K562 (cell line): Measurements from ENCODE around the gene ITGA2B. TPM values are rescaled to one million over a fixed set of nuclear protein-coding genes. Genes with fewer than 3 reads are reported as not detected.

ENCODE experiments used
- ATAC-seq: fragments of 200-7000 bp; cut with Tn5 transposase; 3 replicates; pipeline ENCODE4 v1.9.1; 2020; ENCODE audit warnings: moderate library complexity
- BruUV-seq: library from RNA; stranded (reverse); fragments of 400-500 nt; replicated peaks from 2 replicates; lab custom pipeline; 2021; lab: Mats Ljungman, UMichigan
- CTCF ChIA-PET: fragments of 300-600 bp; formaldehyde crosslinking; extraction: SDS; loops from one replicate; lab custom pipeline; 2021; ENCODE audit warnings: low intra/inter-chr PET ratio; lab: Yijun Ruan, JAX
- POLR2A ChIA-PET: fragments of 300-600, 350-650 bp; sonication (Branson Sonifier 250); formaldehyde crosslinking; extraction: SDS; loops from one replicate; lab custom pipeline; 2021; ENCODE audit warnings: antibody characterized with exemption, inconsistent platforms; lab: Yijun Ruan, JAX
- DNase-seq, 4 experiments: peaks; one replicate each; pipeline versions ENCODE4 v3.0.0 to v3.0.0-alpha.2; 2011 to 2018; ENCODE audit warnings: low spot score in 3 of 4, mixed read lengths in 3 of 4; ENCODE audit errors: extremely low read depth in 1 of 4
- FAIRE-seq: peaks from 2 replicates; lab custom pipeline; 2011; peaks lifted over from hg19 to GRCh38; lab: Jason Lieb, UNC
- H2AFZ ChIP-seq: 2 replicates; pipeline ENCODE4 v1.6.0; 2011; ENCODE audit warnings: low read depth, low read length, control low read depth, inconsistent platforms
- H3K27ac ChIP-seq: fragments of 200-600 bp; 3 replicates; pipeline ENCODE4 v1.8.0; 2011; ENCODE audit warnings: low read depth, mild to moderate bottlenecking, control low read depth, inconsistent platforms, low read length, moderate library complexity, mixed read lengths; ENCODE audit errors: extremely low read depth
- H3K27me3 ChIP-seq, 2 experiments: fragments of 300-600 bp in 1 of 2; 2 replicates in 1 of 2; 3 replicates in 1 of 2; pipeline versions ENCODE4 v1.6.0 to v1.8.0; 2011; ENCODE audit warnings: inconsistent platforms in 2 of 2, low read length in 2 of 2, mild to moderate bottlenecking in 1 of 2, mixed read lengths in 1 of 2, moderate library complexity in 1 of 2; ENCODE audit not compliant: control insufficient read depth in 2 of 2, insufficient read depth in 2 of 2
- H3K36me3 ChIP-seq: fragments of 300-600 bp; 3 replicates; pipeline ENCODE4 v1.8.0; 2011; ENCODE audit warnings: mild to moderate bottlenecking, low read length, inconsistent platforms; ENCODE audit not compliant: control insufficient read depth, insufficient read depth
- H3K4me1 ChIP-seq, 2 experiments: fragments of 200-600 bp in 1 of 2; replicated peaks in 1 of 2; 2 replicates in 1 of 2; 3 replicates in 1 of 2; pipeline versions ENCODE4 v1.5.1 to v1.8.0; 2011; ENCODE audit warnings: inconsistent platforms in 2 of 2, low read length in 2 of 2, mild to moderate bottlenecking in 1 of 2, mixed read lengths in 1 of 2, moderate library complexity in 1 of 2; ENCODE audit not compliant: control insufficient read depth in 2 of 2, insufficient read depth in 2 of 2
- H3K4me2 ChIP-seq: 2 replicates; pipeline ENCODE4 v1.6.1; 2011; ENCODE audit warnings: low read length, control low read depth, inconsistent platforms, mixed read lengths; ENCODE audit not compliant: insufficient read depth
- H3K4me3 ChIP-seq: fragments of 200-600 bp; sonication (generic), shearing (Covaris generic); 2 replicates; pipeline ENCODE4 v1.5.1; 2016; ENCODE audit warnings: control low read depth, inconsistent platforms
- H3K79me2 ChIP-seq: fragments of 200-600 bp; 3 replicates; pipeline ENCODE4 v1.8.0; 2011; ENCODE audit warnings: low read length, inconsistent platforms; ENCODE audit not compliant: control insufficient read depth, insufficient read depth
- H3K9ac ChIP-seq, 2 experiments: 2 replicates each; pipeline versions ENCODE4 v1.6.0 to v1.6.1; 2011; ENCODE audit warnings: low read depth in 2 of 2, low read length in 2 of 2, control low read depth in 1 of 2, inconsistent platforms in 1 of 2, mild to moderate bottlenecking in 1 of 2, mixed read lengths in 1 of 2; ENCODE audit not compliant: insufficient read depth in 1 of 2
- H3K9me1 ChIP-seq: one replicate; pipeline ENCODE4 v1.6.0; 2011; ENCODE audit warnings: inconsistent platforms, mild to moderate bottlenecking, low read length, moderate library complexity; ENCODE audit not compliant: control insufficient read depth, insufficient read depth
- H3K9me3 ChIP-seq: replicated peaks from 2 replicates; pipeline ENCODE4 v1.5.1; 2011; ENCODE audit warnings: low read depth, low read length, inconsistent platforms; ENCODE audit not compliant: control insufficient read depth, insufficient read depth
- H4K20me1 ChIP-seq: replicated peaks from 2 replicates; pipeline ENCODE4 v1.6.1; 2011; ENCODE audit warnings: low read length, inconsistent platforms, mixed read lengths; ENCODE audit not compliant: control insufficient read depth, insufficient read depth
- ADNP ChIP-seq: fragments of 200-800 bp; sonication (Bioruptor generic); IDR thresholded peaks from 2 replicates; pipeline ENCODE4 v1.6.1; 2016; ENCODE audit warnings: missing genetic modification characterization, missing compliant biosample characterization
- ETV5 ChIP-seq: sonication (generic); formaldehyde crosslinking; IDR thresholded peaks from 2 replicates; pipeline ENCODE4 v1.4.0; 2020; ENCODE audit warnings: low read depth, mild to moderate bottlenecking, missing genetic modification reagents
- FOS ChIP-seq: IDR thresholded peaks from 3 replicates; pipeline ENCODE4 v1.6.1; 2011; ENCODE audit not compliant: insufficient read length; ENCODE audit errors: extremely low read depth
- MYC ChIP-seq, 2 experiments: fragments of 250-450 bp in 1 of 2; sonication (Bioruptor Pico) in 1 of 2; IDR thresholded peaks; 2 replicates each; pipeline versions ENCODE4 v1.5.1 to v1.6.1; 2012 to 2021; ENCODE audit warnings: low read depth in 2 of 2, borderline replicate concordance in 1 of 2, improper control_type of control experiment in 1 of 2, low read length in 1 of 2, mild to moderate bottlenecking in 1 of 2, moderate library complexity in 1 of 2
- NFIC ChIP-seq: fragments of 450-650 bp; IDR thresholded peaks from 2 replicates; pipeline ENCODE4 v1.6.1; 2017; ENCODE audit warnings: mild to moderate bottlenecking, inconsistent platforms
- PPARD ChIP-seq: fragments of 250-450 bp; sonication (Bioruptor Pico); IDR thresholded peaks from 2 replicates; pipeline ENCODE4 v1.8.0; 2022; ENCODE audit warnings: inconsistent platforms, mild to moderate bottlenecking, moderate library complexity
- SRF ChIP-seq, 2 experiments: fragments of 250-450, 450-650 bp in 1 of 2; sonication (Bioruptor Pico) in 1 of 2; sonication (generic) in 1 of 2; formaldehyde crosslinking; IDR thresholded peaks; 2 replicates each; pipeline versions ENCODE4 v1.5.0 to v1.5.1; 2020 to 2022; ENCODE audit warnings: mild to moderate bottlenecking in 1 of 2, missing genetic modification reagents in 1 of 2
- TAF9B ChIP-seq: fragments of 450-650 bp; IDR thresholded peaks from 2 replicates; pipeline ENCODE4 v1.6.1; 2018; ENCODE audit warnings: mild to moderate bottlenecking; ENCODE audit not compliant: partially characterized antibody
- ZNF224 ChIP-seq: sonication (generic); formaldehyde crosslinking; IDR thresholded peaks from 2 replicates; pipeline ENCODE4 v1.8.0; 2022; ENCODE audit warnings: mild to moderate bottlenecking, missing genetic modification reagents
- WGBS: fragments of 100-300 bp; shearing (Covaris generic); methylation state at CpG from one replicate; pipeline ENCODE4 v1.1.6; 2016; ENCODE audit warnings: low coverage, mixed read lengths; ENCODE audit not compliant: insufficient coverage; ENCODE audit errors: missing lambda C conversion rate; 5-methylcytosine and 5-hydroxymethylcytosine counted together
- in situ Hi-C: fragments of 300-500 bp; cut with MboI; formaldehyde crosslinking; loops from 4 replicates; pipeline ENCODE4 v1.15.0; 2018; ENCODE audit warnings: inconsistent platforms, mixed read lengths
- intact Hi-C: fragments of 100-400 bp; cut with micrococcal nuclease; formaldehyde crosslinking; loops from 2 replicates; pipeline ENCODE4 v1.14.2; 2022
- polyA plus RNA-seq, 8 experiments: library from polyadenylated mRNA; depleted of rRNA in 4 of 8; stranded (reverse) in 5 of 8; unstranded in 3 of 8; fragments of >200 nt; fragmentation: Nextera tagmentation in 2 of 8; fragmentation: Illumina TruSeq in 1 of 8; extraction: Ambion mirVana in 2 of 8; extraction: Trizol in 1 of 8; gene quantifications; 2 replicates each; pipeline versions ENCODE4 v1.2.1 to v1.2.3, GENCODE V29; 2011 to 2014; ENCODE audit warnings: inconsistent platforms in 1 of 8, missing spikeins in 1 of 8
- total RNA-seq, 7 experiments: library from RNA; depleted of rRNA in 6 of 7; stranded (reverse); fragments of >200 nt in 6 of 7; fragmentation: Illumina TruSeq in 2 of 7; extraction: Trizol in 2 of 7; gene quantifications; 2 replicates each; pipeline versions ENCODE4 v1.2.1 to v1.2.3, GENCODE V29; 2011 to 2021; ENCODE audit warnings: low replicate concordance in 1 of 7
- TF ChIP-seq, protein P1 (sequence below): fragments of 450-650 bp; IDR thresholded peaks from 2 replicates; pipeline ENCODE4 v1.6.1; 2016; ENCODE audit warnings: mild to moderate bottlenecking
- TF ChIP-seq, protein P2 (sequence below), 3 experiments: IDR thresholded peaks in 2 of 3; conservative IDR thresholded peaks in 1 of 3; 2 replicates each; pipeline ENCODE4 v1.5.1; 2011 to 2012; ENCODE audit warnings: low read length in 3 of 3, mild to moderate bottlenecking in 3 of 3, control low read depth in 2 of 3, improper control_type of control experiment in 1 of 3, inconsistent platforms in 1 of 3, low read depth in 1 of 3, mixed read lengths in 1 of 3, moderate library complexity in 1 of 3; ENCODE audit not compliant: insufficient read depth in 2 of 3
- TF ChIP-seq, protein P3 (sequence below): sonication (generic); formaldehyde crosslinking; IDR thresholded peaks from 2 replicates; pipeline ENCODE4 v1.8.0; 2022; ENCODE audit warnings: missing genetic modification reagents, mild to moderate bottlenecking, borderline replicate concordance

The ITGA2B gene
- total and polyA plus RNA-seq, 9 of the 15 experiments (the other 6 are each of a cell fraction or from before 2014, with no cell fraction given): 1.1 to 26.4 (median 5.6) TPM

DNA sequence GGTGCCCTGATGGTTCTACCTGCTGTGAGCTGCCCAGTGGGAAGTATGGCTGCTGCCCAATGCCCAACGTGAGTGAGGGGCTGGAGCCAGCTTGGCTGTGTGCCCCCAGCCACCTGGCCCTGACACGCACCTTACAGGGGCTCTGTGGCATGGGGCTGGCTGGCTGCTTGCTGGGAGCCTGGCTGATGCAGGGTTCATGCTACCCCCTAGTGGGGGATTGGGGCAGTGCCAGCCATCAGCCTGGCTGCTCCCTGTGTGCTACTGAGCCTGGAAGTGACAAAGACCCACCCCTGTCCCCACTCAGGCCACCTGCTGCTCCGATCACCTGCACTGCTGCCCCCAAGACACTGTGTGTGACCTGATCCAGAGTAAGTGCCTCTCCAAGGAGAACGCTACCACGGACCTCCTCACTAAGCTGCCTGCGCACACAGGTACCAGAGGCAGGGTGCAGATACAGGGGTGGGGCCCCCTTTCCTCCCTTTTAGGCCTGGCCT is 38.7 kb downstream of the ITGA2B start (continued):
- TF ChIP-seq, protein P1, sequence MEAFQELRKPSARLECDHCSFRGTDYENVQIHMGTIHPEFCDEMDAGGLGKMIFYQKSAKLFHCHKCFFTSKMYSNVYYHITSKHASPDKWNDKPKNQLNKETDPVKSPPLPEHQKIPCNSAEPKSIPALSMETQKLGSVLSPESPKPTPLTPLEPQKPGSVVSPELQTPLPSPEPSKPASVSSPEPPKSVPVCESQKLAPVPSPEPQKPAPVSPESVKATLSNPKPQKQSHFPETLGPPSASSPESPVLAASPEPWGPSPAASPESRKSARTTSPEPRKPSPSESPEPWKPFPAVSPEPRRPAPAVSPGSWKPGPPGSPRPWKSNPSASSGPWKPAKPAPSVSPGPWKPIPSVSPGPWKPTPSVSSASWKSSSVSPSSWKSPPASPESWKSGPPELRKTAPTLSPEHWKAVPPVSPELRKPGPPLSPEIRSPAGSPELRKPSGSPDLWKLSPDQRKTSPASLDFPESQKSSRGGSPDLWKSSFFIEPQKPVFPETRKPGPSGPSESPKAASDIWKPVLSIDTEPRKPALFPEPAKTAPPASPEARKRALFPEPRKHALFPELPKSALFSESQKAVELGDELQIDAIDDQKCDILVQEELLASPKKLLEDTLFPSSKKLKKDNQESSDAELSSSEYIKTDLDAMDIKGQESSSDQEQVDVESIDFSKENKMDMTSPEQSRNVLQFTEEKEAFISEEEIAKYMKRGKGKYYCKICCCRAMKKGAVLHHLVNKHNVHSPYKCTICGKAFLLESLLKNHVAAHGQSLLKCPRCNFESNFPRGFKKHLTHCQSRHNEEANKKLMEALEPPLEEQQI: no peak
- TF ChIP-seq, protein P2, sequence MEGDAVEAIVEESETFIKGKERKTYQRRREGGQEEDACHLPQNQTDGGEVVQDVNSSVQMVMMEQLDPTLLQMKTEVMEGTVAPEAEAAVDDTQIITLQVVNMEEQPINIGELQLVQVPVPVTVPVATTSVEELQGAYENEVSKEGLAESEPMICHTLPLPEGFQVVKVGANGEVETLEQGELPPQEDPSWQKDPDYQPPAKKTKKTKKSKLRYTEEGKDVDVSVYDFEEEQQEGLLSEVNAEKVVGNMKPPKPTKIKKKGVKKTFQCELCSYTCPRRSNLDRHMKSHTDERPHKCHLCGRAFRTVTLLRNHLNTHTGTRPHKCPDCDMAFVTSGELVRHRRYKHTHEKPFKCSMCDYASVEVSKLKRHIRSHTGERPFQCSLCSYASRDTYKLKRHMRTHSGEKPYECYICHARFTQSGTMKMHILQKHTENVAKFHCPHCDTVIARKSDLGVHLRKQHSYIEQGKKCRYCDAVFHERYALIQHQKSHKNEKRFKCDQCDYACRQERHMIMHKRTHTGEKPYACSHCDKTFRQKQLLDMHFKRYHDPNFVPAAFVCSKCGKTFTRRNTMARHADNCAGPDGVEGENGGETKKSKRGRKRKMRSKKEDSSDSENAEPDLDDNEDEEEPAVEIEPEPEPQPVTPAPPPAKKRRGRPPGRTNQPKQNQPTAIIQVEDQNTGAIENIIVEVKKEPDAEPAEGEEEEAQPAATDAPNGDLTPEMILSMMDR (IDR thresholded peaks at IDR 0.05 in 2 of 3, conservative IDR thresholded peaks at IDR 0.05 in 1 of 3; ENCODE audit: insufficient read depth in 2 of 3, low read depth in 1 of 3, low read length in 3 of 3): peak; percentile 82 to 87 (median 86)
- TF ChIP-seq NFIC: 0 out of 2 replicates have a peak, but pooled peaks have one; percentile 10
- TF ChIP-seq ADNP (tag): no peak
- TF ChIP-seq, all 486 proteins: peak for 20

DNA sequence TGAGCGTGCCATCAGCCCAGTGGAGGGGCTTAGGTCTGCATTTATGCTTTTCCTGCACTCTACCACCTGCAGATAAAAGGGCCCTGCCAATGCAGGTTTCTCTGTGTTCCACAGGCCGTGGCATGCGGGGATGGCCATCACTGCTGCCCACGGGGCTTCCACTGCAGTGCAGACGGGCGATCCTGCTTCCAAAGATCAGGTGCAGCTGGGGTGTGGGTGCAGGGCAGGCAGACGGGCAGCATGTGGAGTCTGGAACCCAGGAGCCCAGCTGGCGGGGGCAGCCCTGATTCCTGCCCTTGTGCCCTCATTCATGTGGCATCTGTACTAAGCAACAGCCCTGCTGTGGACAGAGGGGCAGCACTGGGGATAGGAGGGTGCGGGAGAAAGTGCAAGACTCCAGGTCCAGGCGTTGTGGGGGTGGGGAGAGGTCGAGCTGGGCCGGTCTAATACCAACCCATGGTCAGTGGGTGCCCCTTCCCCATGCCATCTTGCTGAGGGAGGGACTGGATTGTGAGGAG is 39.8 kb downstream of the ITGA2B start:
- DNase-seq: no peak
- Histone ChIP-seq H3K9me1 (no peaks in the 10 kb centered on the region), H3K27ac (no peak overlapping the region), H3K79me2 (no peaks in the 10 kb centered on the region), H3K4me1 (peaks cover 4 to 52% of the 10 kb centered on the region in 2 experiments; a peak in 3 of 5 replicates), H2AFZ (no peak overlapping the region), H3K4me3 (no peak overlapping the region), H3K9ac (no peak overlapping the region), H3K27me3 (no peaks in the 10 kb centered on the region), H3K9me3 (no peaks in the 10 kb centered on the region), H3K4me2 (no peak overlapping the region), H3K36me3 (peaks cover 5% of the 10 kb centered on the region; the same call in 1 of the 3 replicates), H4K20me1 (0 out of 2 replicates have a peak, but pooled peaks cover 4% of the 10 kb centered on the region)
- BruUV-seq: no TSS peak
- 63% methylated on average over 12 of the region's 12 CpGs for WGBS
- no peak for ATAC-seq
- in situ Hi-C loops: loop anchor here (25.0 kb wide), 1 partner anchor 412 kb away; the partner anchor contains the start of gene PPY
- ChIA-PET CTCF (interaction anchor here (0.8 to 3.8 kb wide), 2 partner anchors 95 to 138 kb away, joined by 3 to 42 read pairs; no protein-coding TSS in a partner anchor), POLR2A (interaction anchor here (0.5 to 1.8 kb wide), 6 partner anchors 9 to 198 kb away, joined by 3 to 6 read pairs (median 3); no protein-coding TSS in a partner anchor)
- intact Hi-C loops: no loop called here
- TF ChIP-seq PPARD (CRISPR knock-in tag): no peak
- TF ChIP-seq ZNF224 (CRISPR knock-in tag): no peak
- TF ChIP-seq TAF9B: no peak
- no peak for TF ChIP-seq SRF (CRISPR knock-in tag; IDR thresholded peaks at IDR 0.05)
- TF ChIP-seq, protein P3, sequence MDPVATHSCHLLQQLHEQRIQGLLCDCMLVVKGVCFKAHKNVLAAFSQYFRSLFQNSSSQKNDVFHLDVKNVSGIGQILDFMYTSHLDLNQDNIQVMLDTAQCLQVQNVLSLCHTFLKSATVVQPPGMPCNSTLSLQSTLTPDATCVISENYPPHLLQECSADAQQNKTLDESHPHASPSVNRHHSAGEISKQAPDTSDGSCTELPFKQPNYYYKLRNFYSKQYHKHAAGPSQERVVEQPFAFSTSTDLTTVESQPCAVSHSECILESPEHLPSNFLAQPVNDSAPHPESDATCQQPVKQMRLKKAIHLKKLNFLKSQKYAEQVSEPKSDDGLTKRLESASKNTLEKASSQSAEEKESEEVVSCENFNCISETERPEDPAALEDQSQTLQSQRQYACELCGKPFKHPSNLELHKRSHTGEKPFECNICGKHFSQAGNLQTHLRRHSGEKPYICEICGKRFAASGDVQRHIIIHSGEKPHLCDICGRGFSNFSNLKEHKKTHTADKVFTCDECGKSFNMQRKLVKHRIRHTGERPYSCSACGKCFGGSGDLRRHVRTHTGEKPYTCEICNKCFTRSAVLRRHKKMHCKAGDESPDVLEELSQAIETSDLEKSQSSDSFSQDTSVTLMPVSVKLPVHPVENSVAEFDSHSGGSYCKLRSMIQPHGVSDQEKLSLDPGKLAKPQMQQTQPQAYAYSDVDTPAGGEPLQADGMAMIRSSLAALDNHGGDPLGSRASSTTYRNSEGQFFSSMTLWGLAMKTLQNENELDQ (CRISPR knock-in tag): no peak
- no peak for TF ChIP-seq FOS
- no peak for TF ChIP-seq ETV5 (CRISPR knock-in tag)
- TF ChIP-seq MYC (IDR thresholded peaks at IDR 0.05; ENCODE audit: low read depth, low read length): no peak
- no peak for TF ChIP-seq MYC (CRISPR knock-in tag; IDR thresholded peaks at IDR 0.05; ENCODE audit: borderline replicate concordance, low read depth)
- FAIRE-seq: no peak
